ENCODE data around the gene ADAM12.
"Not testable (repeated sequence)": the region's sequence is repeated elsewhere in the genome, so short reads cannot be mapped to it uniquely, and the experiment has no call there.

The ADAM12 gene

GRCh38 chr10:125983161-125983560 lies 405.1 kb downstream of the ADAM12 start:
- DNase-seq (ENCODE audit: low read depth in 2 of 2), result no peak

GRCh38 chr10:125982260-125982948 lies 405.9 kb downstream of the ADAM12 start:
- no peak for DNase-seq (ENCODE audit: low read depth in 2 of 2)

GRCh38 chr10:125980521-125981035 lies 407.7 kb downstream of the ADAM12 start:
- no peak for DNase-seq (ENCODE audit: low read depth in 2 of 2)

GRCh38 chr10:125979976-125980375 lies 408.3 kb downstream of the ADAM12 start:
- no peak for DNase-seq (ENCODE audit: low read depth in 2 of 2)

GRCh38 chr10:125976960-125977605 lies 411.2 kb downstream of the ADAM12 start:
- no peak for DNase-seq (ENCODE audit: low read depth in 2 of 2)

GRCh38 chr10:125970077-125970630 lies 418.1 kb downstream of the ADAM12 start:
- not testable (repeated sequence) for DNase-seq (ENCODE audit: low read depth in 2 of 2)

- DNase-seq (ENCODE audit: low read depth in 2 of 2), result no peak
Measured at GRCh38 chr10:125967533-125967932, 420.7 kb downstream of the ADAM12 start.

- no peak for DNase-seq (ENCODE audit: low read depth in 2 of 2)
Measured at GRCh38 chr10:125964558-125964957, 423.7 kb downstream of the ADAM12 start.

All from stimulated activated CD8-positive, alpha-beta memory T cell treated with anti-CD3 and anti-CD28 coated beads, Interleukin-15, amount 100 ng/mL, for 48 hours (primary cell).